PC-9 (cell line): ENCODE measurements around the gene PRDM2. TPM values are rescaled to one million over a fixed set of nuclear protein-coding genes. Genes with fewer than 3 reads are reported as not detected.
"Not testable (repeated sequence)": the region's sequence is repeated elsewhere in the genome, so short reads cannot be mapped to it uniquely, and the experiment has no call there.

ENCODE experiments used
- BruUV-seq: library from RNA; stranded (reverse); fragments of 400-500 nt; replicated peaks from 2 replicates; lab custom pipeline; 2021; lab: Mats Ljungman, UMichigan
- CTCF ChIA-PET: fragments of 300-600 bp; sonication (Branson Sonifier 250); formaldehyde crosslinking; loops from one replicate; lab custom pipeline; 2022; ENCODE audit warnings: antibody characterized with exemption; lab: Charles Lee
- POLR2A ChIA-PET: fragments of 300-600 bp; sonication (Branson Sonifier 250); formaldehyde crosslinking; loops from one replicate; lab custom pipeline; 2022; ENCODE audit warnings: antibody characterized with exemption; ENCODE audit not compliant: unreplicated experiment; lab: Charles Lee
- DNase-seq, 2 experiments: peaks; one replicate each; pipeline versions ENCODE4 v3.0.0 to v3.0.0-alpha.2; 2015 to 2022; ENCODE audit warnings: mixed read lengths in 1 of 2
- H2AFZ ChIP-seq: fragments of 200-600 bp; sonication (generic); 2 replicates; pipeline ENCODE4 v1.8.1; 2017; ENCODE audit warnings: antibody characterized with exemption
- H3F3A ChIP-seq: fragments of 200-600 bp; sonication (generic); 2 replicates; pipeline ENCODE4 v1.8.1; 2017; ENCODE audit warnings: antibody characterized with exemption, mild to moderate bottlenecking, low read depth; ENCODE audit not compliant: insufficient read depth
- H3K27ac ChIP-seq: fragments of 200-600 bp; sonication (generic); 2 replicates; pipeline ENCODE4 v1.6.1; 2016; ENCODE audit warnings: mixed run types
- H3K27me3 ChIP-seq: fragments of 200-600 bp; sonication (generic); 2 replicates; pipeline ENCODE4 v1.6.1; 2016; ENCODE audit warnings: low read depth, mixed run types; ENCODE audit not compliant: insufficient read depth
- H3K36me3 ChIP-seq: fragments of 200-600 bp; sonication (generic); 2 replicates; pipeline ENCODE4 v1.6.1; 2016; ENCODE audit warnings: low read depth, mixed run types
- H3K4me1 ChIP-seq: fragments of 200-600 bp; sonication (generic); replicated peaks from 2 replicates; pipeline ENCODE4 v1.6.1; 2016; ENCODE audit warnings: mixed run types; ENCODE audit not compliant: insufficient read depth
- H3K4me2 ChIP-seq: fragments of 200-600 bp; sonication (generic); 2 replicates; pipeline ENCODE4 v1.6.1; 2017; ENCODE audit warnings: mixed run types
- H3K4me3 ChIP-seq: fragments of 200-600 bp; sonication (generic); 2 replicates; pipeline ENCODE4 v1.6.1; 2016; ENCODE audit warnings: mixed run types
- H3K79me2 ChIP-seq: fragments of 200-600 bp; sonication (generic); 2 replicates; pipeline ENCODE4 v1.6.1; 2017; ENCODE audit warnings: low read depth, mixed run types
- H3K9me2 ChIP-seq: fragments of 200-600 bp; sonication (generic); 2 replicates; pipeline ENCODE4 v1.8.1; 2017; ENCODE audit warnings: mild to moderate bottlenecking; ENCODE audit not compliant: insufficient read depth
- H3K9me3 ChIP-seq: fragments of 200-600 bp; sonication (generic); 2 replicates; pipeline ENCODE4 v1.8.1; 2016; ENCODE audit warnings: low read depth; ENCODE audit not compliant: insufficient read depth
- H4K20me1 ChIP-seq: fragments of 200-600 bp; sonication (generic); 2 replicates; pipeline ENCODE4 v1.8.1; 2017; ENCODE audit not compliant: insufficient read depth
- CTCF ChIP-seq: fragments of 200-600 bp; sonication (generic); conservative IDR thresholded peaks from 2 replicates; pipeline ENCODE4 v1.6.1; 2017; ENCODE audit warnings: mixed run types, antibody characterized with exemption, mild to moderate bottlenecking, moderate library complexity
- EZH2 ChIP-seq: fragments of 200-600 bp; sonication (generic); IDR thresholded peaks from 2 replicates; pipeline ENCODE4 v1.8.0; 2017; ENCODE audit warnings: antibody characterized with exemption, low read depth
- intact Hi-C: fragments of 100-400 bp; cut with micrococcal nuclease; formaldehyde crosslinking; loops from one replicate; pipeline ENCODE4 v1.10.0; 2022; ENCODE audit not compliant: unreplicated experiment
- total RNA-seq: library from RNA; stranded (reverse); gene quantifications from 2 replicates; pipeline ENCODE4 v1.2.3, GENCODE V29; 2021

PRDM2 gene
- total RNA-seq, 1 experiment from 2014 or later: 32.1 TPM

- CTCF ChIA-PET: no interaction called here
- Histone ChIP-seq H3F3A (no peaks in the 10 kb centered on the region), H3K27me3 (peaks cover 10% of the 10 kb centered on the region), H3K4me3 (no peak overlapping the region), H3K4me1 (no peaks in the 10 kb centered on the region), H3K27ac (no peak overlapping the region), H3K9me3 (no peaks in the 10 kb centered on the region), H3K79me2 (no peaks in the 10 kb centered on the region), H3K9me2 (no peaks in the 10 kb centered on the region), H4K20me1 (no peaks in the 10 kb centered on the region), H3K4me2 (no peak overlapping the region), H2AFZ (no peak overlapping the region), H3K36me3 (no peaks in the 10 kb centered on the region)
- intact Hi-C loops: no loop called here
- no peak for TF ChIP-seq EZH2
- TF ChIP-seq CTCF: no peak
- DNase-seq: no peak
- no TSS peak for BruUV-seq
- POLR2A ChIA-PET: no interaction called here
These were observed 12.8 kb upstream of the PRDM2 start for GRCh38 chr1:13687151-13687715.

- intact Hi-C loops, H3K79me2 ChIP-seq, BruUV-seq, H3F3A ChIP-seq, H3K9me2 ChIP-seq, H3K36me3 ChIP-seq, H4K20me1 ChIP-seq, DNase-seq, POLR2A ChIA-PET, CTCF ChIA-PET, H3K9me3 ChIP-seq, H3K27ac ChIP-seq, H3K4me1 ChIP-seq, H3K4me2 ChIP-seq, H2AFZ ChIP-seq, H3K4me3 ChIP-seq: not testable (repeated sequence)
- H3K27me3 ChIP-seq: peaks cover 19% of the 10 kb centered on the region
These were observed 6.9 kb upstream of the PRDM2 start for GRCh38 chr1:13693094-13693493.

- Histone ChIP-seq H3K9me2 (no peaks in the 10 kb centered on the region), H3K27me3 (peaks cover 19% of the 10 kb centered on the region), H3K79me2 (no peaks in the 10 kb centered on the region), H3K27ac (no peak overlapping the region), H3K4me2 (no peak overlapping the region), H2AFZ (no peak overlapping the region), H3F3A (no peaks in the 10 kb centered on the region), H3K36me3 (no peaks in the 10 kb centered on the region), H3K4me1 (no peaks in the 10 kb centered on the region), H4K20me1 (no peaks in the 10 kb centered on the region), H3K9me3 (no peaks in the 10 kb centered on the region), H3K4me3 (no peak overlapping the region)
- DNase-seq: no peak
- ChIA-PET CTCF (no interaction called here), POLR2A (no interaction called here)
- TF ChIP-seq EZH2: no peak
- TF ChIP-seq CTCF: no peak
- no TSS peak for BruUV-seq
- intact Hi-C loops: no loop called here
These were observed 4.9 kb upstream of the PRDM2 start for GRCh38 chr1:13694886-13695684.
